Trophoblast cell (in vitro differentiated cells and primary cell): Measurements from ENCODE around the gene MATR3.
A peak's percentile ranks its signal among the peaks of the same experiment; 100 is the strongest.
"Not testable (repeated sequence)": the region's sequence is repeated elsewhere in the genome, so short reads cannot be mapped to it uniquely, and the experiment has no call there.

Source experiments
- DNase-seq, 2 donors: peaks; one replicate each; pipeline ENCODE4 v3.0.0-alpha.2; 2016
- H2AFZ ChIP-seq: 2 replicates; pipeline ENCODE4 v1.6.1; 2013; ENCODE audit warnings: low read length, moderate library complexity, mild to moderate bottlenecking; ENCODE audit not compliant: insufficient read depth, poor library complexity
- H2AK5ac ChIP-seq: 2 replicates; pipeline ENCODE4 v1.6.1; 2013; ENCODE audit warnings: mild to moderate bottlenecking, low read length
- H2BK120ac ChIP-seq: 2 replicates; pipeline ENCODE4 v1.6.1; 2013; ENCODE audit warnings: low read length, mild to moderate bottlenecking, moderate library complexity; ENCODE audit not compliant: insufficient read depth, poor library complexity
- H2BK12ac ChIP-seq: 2 replicates; pipeline ENCODE4 v1.6.1; 2013; ENCODE audit warnings: mild to moderate bottlenecking, low read length, moderate library complexity
- H2BK5ac ChIP-seq: 2 replicates; pipeline ENCODE4 v1.6.1; 2013; ENCODE audit warnings: low read length, low read depth, moderate library complexity, mild to moderate bottlenecking; ENCODE audit not compliant: poor library complexity
- H3K14ac ChIP-seq: 2 replicates; pipeline ENCODE4 v1.6.1; 2013; ENCODE audit warnings: mild to moderate bottlenecking, low read length
- H3K18ac ChIP-seq: 2 replicates; pipeline ENCODE4 v1.6.1; 2013; ENCODE audit warnings: mild to moderate bottlenecking, low read length
- H3K23ac ChIP-seq: 2 replicates; pipeline ENCODE4 v1.6.1; 2013; ENCODE audit warnings: low read length
- H3K27ac ChIP-seq: 2 replicates; pipeline ENCODE4 v1.5.1; 2013; ENCODE audit warnings: low read depth, mild to moderate bottlenecking, inconsistent platforms, low read length, moderate library complexity
- H3K27me3 ChIP-seq: 2 replicates; pipeline ENCODE4 v1.6.1; 2013; ENCODE audit warnings: inconsistent platforms, mild to moderate bottlenecking, low read length, moderate library complexity; ENCODE audit not compliant: insufficient read depth
- H3K36me3 ChIP-seq, 2 experiments: 1 replicate in 1 of 2; 2 replicates in 1 of 2; pipeline ENCODE4 v1.6.1; 2013; ENCODE audit warnings: low read length in 2 of 2, mild to moderate bottlenecking in 2 of 2, moderate library complexity in 1 of 2; ENCODE audit not compliant: insufficient read depth in 2 of 2, control insufficient read depth in 1 of 2
- H3K4ac ChIP-seq: 2 replicates; pipeline ENCODE4 v1.6.1; 2013; ENCODE audit warnings: low read depth, mild to moderate bottlenecking, low read length, moderate library complexity
- H3K4me1 ChIP-seq, 2 experiments: 1 replicate in 1 of 2; 2 replicates in 1 of 2; pipeline ENCODE4 v1.6.1; 2013; ENCODE audit warnings: low read length in 2 of 2, mild to moderate bottlenecking in 2 of 2, moderate library complexity in 1 of 2; ENCODE audit not compliant: insufficient read depth in 2 of 2, control insufficient read depth in 1 of 2
- H3K4me2 ChIP-seq: 2 replicates; pipeline ENCODE4 v1.6.1; 2013; ENCODE audit warnings: inconsistent platforms, mild to moderate bottlenecking, low read length, moderate library complexity
- H3K4me3 ChIP-seq: 2 replicates; pipeline ENCODE4 v1.5.1; 2013; ENCODE audit warnings: mild to moderate bottlenecking, low read depth, low read length, inconsistent platforms
- H3K79me1 ChIP-seq: one replicate; pipeline ENCODE4 v1.6.1; 2013; ENCODE audit warnings: low read length
- H3K79me2 ChIP-seq: 2 replicates; pipeline ENCODE4 v1.6.1; 2013; ENCODE audit warnings: low read length, mild to moderate bottlenecking; ENCODE audit not compliant: control insufficient read depth, insufficient read depth, poor library complexity
- H3K9ac ChIP-seq: 2 replicates; pipeline ENCODE4 v1.6.1; 2013; ENCODE audit warnings: mild to moderate bottlenecking, low read length
- H3K9me3 ChIP-seq: 2 replicates; pipeline ENCODE4 v1.6.1; 2013; ENCODE audit warnings: low read depth, mild to moderate bottlenecking, control low read depth, inconsistent platforms, low read length; ENCODE audit not compliant: insufficient read depth
- H4K12ac ChIP-seq: 2 replicates; pipeline ENCODE4 v1.6.1; 2013; ENCODE audit warnings: low read depth, mild to moderate bottlenecking, low read length, moderate library complexity
- H4K8ac ChIP-seq: 2 replicates; pipeline ENCODE4 v1.6.1; 2013; ENCODE audit warnings: low read depth, mild to moderate bottlenecking, low read length, moderate library complexity
- H4K91ac ChIP-seq: one replicate; pipeline ENCODE4 v1.6.1; 2013; ENCODE audit warnings: low read depth, mild to moderate bottlenecking, low read length, moderate library complexity
- WGBS: extraction: QIAGEN DNeasy Blood & Tissue Kit; methylation state at CpG from one replicate; pipeline ENCODE4 v1.1.7; 2013; ENCODE audit warnings: missing lambda C conversion rate; ENCODE audit not compliant: insufficient read length, insufficient coverage; ENCODE audit errors: extremely low coverage; 5-methylcytosine and 5-hydroxymethylcytosine counted together

The MATR3 gene

GRCh38 chr5:139268364-139269202, 25.0 kb upstream of the MATR3 start:
- no peak overlapping the region for H3K23ac ChIP-seq
- H4K12ac ChIP-seq, result no peak overlapping the region
- H2BK120ac ChIP-seq, result no peak overlapping the region
- no peak overlapping the region for H2AK5ac ChIP-seq
- no peak overlapping the region for H3K4ac ChIP-seq
- H3K9me3 ChIP-seq, result no peaks in the 10 kb centered on the region
- no peak overlapping the region for H3K9ac ChIP-seq
- DNase-seq, result no peak
- H2AFZ ChIP-seq, result no peak overlapping the region
- no peak overlapping the region for H4K91ac ChIP-seq
- no peak overlapping the region for H3K4me2 ChIP-seq
- H3K4me1 ChIP-seq, result peaks cover 3 to 7% of the 10 kb centered on the region in 2 experiments
- H3K14ac ChIP-seq, result no peak overlapping the region
- no peak overlapping the region for H3K27ac ChIP-seq
- H3K27me3 ChIP-seq, result no peaks in the 10 kb centered on the region
- peaks cover under 1% of the 10 kb centered on the region for H3K79me2 ChIP-seq
- no peak overlapping the region for H2BK12ac ChIP-seq
- H4K8ac ChIP-seq, result no peak overlapping the region
- H2BK5ac ChIP-seq, result no peak overlapping the region
- no peak overlapping the region for H3K4me3 ChIP-seq
- H3K36me3 ChIP-seq, result no peaks in the 10 kb centered on the region
- no CpG with 5 or more reads among the region's 5 CpGs for WGBS
- H3K79me1 ChIP-seq, result peaks cover 2% of the 10 kb centered on the region
- no peak overlapping the region for H3K18ac ChIP-seq

- H3K23ac ChIP-seq, H3K4me3 ChIP-seq, H3K9ac ChIP-seq, H2AK5ac ChIP-seq, H3K4me2 ChIP-seq, DNase-seq, H3K4ac ChIP-seq, H4K12ac ChIP-seq, H3K18ac ChIP-seq, H2AFZ ChIP-seq, H3K36me3 ChIP-seq, H3K9me3 ChIP-seq, H4K8ac ChIP-seq, H3K79me2 ChIP-seq, H2BK120ac ChIP-seq, H3K14ac ChIP-seq, H2BK5ac ChIP-seq, H4K91ac ChIP-seq, H3K27me3 ChIP-seq, H2BK12ac ChIP-seq, H3K79me1 ChIP-seq, H3K27ac ChIP-seq: not testable (repeated sequence)
- no CpG with 5 or more reads among the region's 2 CpGs for WGBS
- peaks cover 9 to 16% of the 10 kb centered on the region in 2 experiments for H3K4me1 ChIP-seq
These were observed 22.8 kb upstream of the MATR3 start for GRCh38 chr5:139270718-139271117.

- H3K36me3 ChIP-seq, result peaks cover 2 to 3% of the 10 kb centered on the region in 2 experiments
- no peak overlapping the region for H3K14ac ChIP-seq
- H3K9ac ChIP-seq, result no peak overlapping the region
- no peak overlapping the region for H2BK5ac ChIP-seq
- H3K4me2 ChIP-seq, result no peak overlapping the region
- H3K4ac ChIP-seq, result no peak overlapping the region
- H3K79me2 ChIP-seq, result peaks cover 5% of the 10 kb centered on the region
- DNase-seq, result peak; percentile 24 to 73
- H4K8ac ChIP-seq, result no peak overlapping the region
- no peak overlapping the region for H2AK5ac ChIP-seq
- no peak overlapping the region for H4K12ac ChIP-seq
- no peak overlapping the region for H2AFZ ChIP-seq
- H3K9me3 ChIP-seq, result no peaks in the 10 kb centered on the region
- H4K91ac ChIP-seq, result no peak overlapping the region
- H3K23ac ChIP-seq, result no peak overlapping the region
- peaks cover 12 to 21% of the 10 kb centered on the region in 2 experiments for H3K4me1 ChIP-seq
- no peak overlapping the region for H3K27ac ChIP-seq
- H3K79me1 ChIP-seq, result peaks cover 8% of the 10 kb centered on the region
- H2BK120ac ChIP-seq, result no peak overlapping the region
- no peak overlapping the region for H3K18ac ChIP-seq
- no peak overlapping the region for H3K4me3 ChIP-seq
- no peak overlapping the region for H2BK12ac ChIP-seq
- H3K27me3 ChIP-seq, result no peaks in the 10 kb centered on the region
- WGBS, result no CpG with 5 or more reads among the region's 4 CpGs
These were observed 22.1 kb upstream of the MATR3 start for GRCh38 chr5:139271201-139272027.

GRCh38 chr5:139272471-139273321, 20.8 kb upstream of the MATR3 start:
- DNase-seq, result no peak
- Histone ChIP-seq H3K4me2 (no peak overlapping the region), H3K4me3 (no peak overlapping the region), H3K27ac (no peak overlapping the region), H3K79me1 (peaks cover 8% of the 10 kb centered on the region), H4K91ac (no peak overlapping the region), H4K12ac (no peak overlapping the region), H3K14ac (no peak overlapping the region), H2BK5ac (no peak overlapping the region), H3K79me2 (peaks cover 5% of the 10 kb centered on the region), H3K27me3 (no peaks in the 10 kb centered on the region), H3K18ac (no peak overlapping the region), H4K8ac (no peak overlapping the region), H3K9ac (no peak overlapping the region), H2AK5ac (no peak overlapping the region), H3K4ac (no peak overlapping the region), H2AFZ (no peak overlapping the region), H3K23ac (no peak overlapping the region), H2BK120ac (no peak overlapping the region), H3K4me1 (peaks cover 14 to 26% of the 10 kb centered on the region in 2 experiments), H3K36me3 (peaks cover 2 to 3% of the 10 kb centered on the region in 2 experiments), H2BK12ac (no peak overlapping the region), H3K9me3 (no peaks in the 10 kb centered on the region)
- WGBS, result 100% methylated on average over 1 of the region's 6 CpGs
